A673 (cell line): ENCODE measurements around the gene ZNF397. TPM values are rescaled to one million over a fixed set of nuclear protein-coding genes. Genes with fewer than 3 reads are reported as not detected.

Source experiments
- Bru-seq: library from RNA; stranded (reverse); fragments of 400-500 nt; gene quantifications from one replicate; lab custom pipeline; 2021; lab: Mats Ljungman, UMichigan
- BruChase-seq, 2 experiments: library from RNA; stranded (reverse); fragments of 400-500 nt; gene quantifications; one replicate each; lab custom pipeline; 2021; lab: Mats Ljungman, UMichigan
- BruUV-seq: library from RNA; stranded (reverse); fragments of 400-500 nt; replicated peaks from 2 replicates; lab custom pipeline; 2021; lab: Mats Ljungman, UMichigan
- CTCF ChIA-PET: fragments of 300-600 bp; sonication (Branson Sonifier 250); formaldehyde crosslinking; loops from one replicate; lab custom pipeline; 2022; ENCODE audit warnings: antibody characterized with exemption; lab: Charles Lee
- POLR2A ChIA-PET: fragments of 300-600 bp; sonication (Branson Sonifier 250); formaldehyde crosslinking; loops from one replicate; lab custom pipeline; 2022; ENCODE audit warnings: antibody characterized with exemption; ENCODE audit not compliant: low non-redundant PET; lab: Charles Lee
- DNase-seq: peaks from one replicate; pipeline ENCODE4 v3.0.0-alpha.2; 2015; ENCODE audit warnings: low spot score
- H3K27ac ChIP-seq: fragments of 200-600 bp; sonication (generic); 2 replicates; pipeline ENCODE4 v1.5.1; 2016; ENCODE audit warnings: mixed run types, low read depth, mild to moderate bottlenecking, mixed read lengths, antibody characterized with exemption, low read length; ENCODE audit not compliant: poor library complexity, severe bottlenecking
- H3K27me3 ChIP-seq: fragments of 200-600 bp; sonication (generic); replicated peaks from 2 replicates; pipeline ENCODE4 v1.6.1; 2017; ENCODE audit warnings: mixed run types, low read depth, mild to moderate bottlenecking, mixed read lengths, antibody characterized with exemption, low read length; ENCODE audit not compliant: insufficient read depth, poor library complexity
- H3K36me3 ChIP-seq: fragments of 200-600 bp; sonication (generic); 2 replicates; pipeline ENCODE4 v1.6.1; 2016; ENCODE audit warnings: mixed run types, mild to moderate bottlenecking, mixed read lengths, antibody characterized with exemption, low read length; ENCODE audit not compliant: insufficient read depth, poor library complexity, severe bottlenecking
- H3K4me1 ChIP-seq: fragments of 200-600 bp; sonication (generic); 2 replicates; pipeline ENCODE4 v1.6.1; 2017; ENCODE audit warnings: mixed run types, mild to moderate bottlenecking, mixed read lengths, antibody characterized with exemption, low read length; ENCODE audit not compliant: insufficient read depth, poor library complexity, severe bottlenecking
- H3K4me3 ChIP-seq: fragments of 200-600 bp; sonication (generic); 2 replicates; pipeline ENCODE4 v1.5.1; 2016; ENCODE audit warnings: low read depth, mixed run types, mild to moderate bottlenecking, mixed read lengths, low read length; ENCODE audit not compliant: poor library complexity, severe bottlenecking
- H3K9me3 ChIP-seq: fragments of 200-600 bp; sonication (generic); 2 replicates; pipeline ENCODE4 v1.6.1; 2016; ENCODE audit warnings: mixed run types, low read depth, mild to moderate bottlenecking, mixed read lengths, antibody characterized with exemption, low read length; ENCODE audit not compliant: poor library complexity, severe bottlenecking
- EZH2 ChIP-seq: fragments of 200-600 bp; sonication (generic); IDR thresholded peaks from 2 replicates; pipeline ENCODE4 v1.6.1; 2017; ENCODE audit warnings: borderline replicate concordance, low read depth, mild to moderate bottlenecking, mixed read lengths, antibody characterized with exemption, low read length; ENCODE audit not compliant: poor library complexity, severe bottlenecking
- intact Hi-C: fragments of 100-400 bp; cut with micrococcal nuclease; formaldehyde crosslinking; loops from one replicate; pipeline ENCODE4 v1.10.0; 2022; ENCODE audit not compliant: unreplicated experiment
- long read RNA-seq: library from polyadenylated mRNA; stranded (forward); transcript quantifications from one replicate; pipeline ENCODE4 v2.0.0, GENCODE V29; 2022
- total RNA-seq: library from RNA; stranded (reverse); gene quantifications from 2 replicates; pipeline ENCODE4 v1.2.3, GENCODE V29; 2021
- TF ChIP-seq, protein P1 (sequence below): fragments of 300-800, 200-600 bp; sonication (generic); conservative IDR thresholded peaks from 2 replicates; pipeline ENCODE4 v1.5.1; 2017; ENCODE audit warnings: low read depth, mild to moderate bottlenecking, antibody characterized with exemption, low read length, moderate library complexity, mixed read lengths

Gene ZNF397
- total RNA-seq (34.5 and 34.7 TPM in 2 replicates), Bru-seq, nascent RNA (percentile 89 among the genes with signal in this experiment), BruChase-seq, experiment 1, labeled RNA remaining after a 2-hour chase (percentile 95 among the genes with signal in this experiment), BruChase-seq, experiment 2, labeled RNA remaining after a 6-hour chase (percentile 87 among the genes with signal in this experiment)
- long read RNA-seq, partial matches to known transcripts: 0 of 12 reads
- long read RNA-seq, other reads (novel, unspliced or antisense): 8 of 12 reads

DNA sequence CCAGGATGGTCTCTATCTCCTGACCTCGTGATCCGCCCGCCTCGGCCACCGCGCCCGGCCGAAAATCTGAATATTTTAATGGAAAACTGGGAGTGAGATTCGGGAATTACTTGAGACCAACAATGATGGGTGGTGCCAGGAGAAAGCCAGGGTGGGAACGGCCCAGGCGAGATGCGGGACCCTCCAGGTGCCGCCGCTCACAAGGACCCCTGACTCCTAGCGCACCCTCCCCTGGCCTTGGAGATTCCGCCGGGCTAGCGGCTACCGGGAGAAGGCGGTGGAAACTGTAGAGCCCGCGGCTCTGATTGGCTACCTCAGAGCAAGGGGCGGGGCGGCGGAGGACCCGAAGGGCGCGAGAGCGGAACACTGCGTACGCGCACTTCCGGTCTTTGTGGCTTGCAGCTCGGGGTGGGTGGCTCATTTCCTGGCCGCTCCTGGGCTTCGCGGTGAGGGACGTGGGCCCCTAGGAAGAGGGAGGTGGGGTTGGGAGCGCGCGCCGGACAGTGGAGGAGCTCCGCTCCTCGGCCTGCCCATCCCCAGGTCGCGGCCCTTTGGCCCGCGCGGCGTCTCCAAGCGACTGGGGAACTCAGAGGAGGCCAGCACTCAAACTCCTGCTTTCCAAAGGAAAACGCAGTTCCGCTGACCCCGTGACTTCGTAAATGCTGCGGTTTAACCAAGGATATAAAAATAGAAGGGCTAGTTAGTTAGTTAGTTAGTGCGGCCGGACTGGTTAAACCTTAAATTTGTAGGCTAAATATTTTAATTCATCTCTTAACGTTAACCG is at the start of gene ZNF397:
TSS of gene ZNF397 (plus strand) at position 371 of the 784 bp plus-strand sequence. CDS start 1,437 bp downstream, outside the sequence.
- H3K4me1 ChIP-seq: no peaks in the 10 kb centered on the region
- H3K27me3 ChIP-seq: no peaks in the 10 kb centered on the region
- H3K36me3 ChIP-seq: peaks cover 39% of the 10 kb centered on the region
- peak; percentile 97 for DNase-seq
- BruUV-seq: no TSS peak
- H3K4me3 ChIP-seq: peak within 1 kb of the TSS; percentile 76
- ChIA-PET CTCF (interaction anchor here (0.7 kb wide), 2 partner anchors 10 to 48 kb away, joined by 6 to 8 read pairs; no protein-coding TSS in a partner anchor), POLR2A (interaction anchor here (0.6 kb wide), 1 partner anchor 336 kb away, joined by 7 read pairs; no protein-coding TSS in a partner anchor)
- intact Hi-C loops: no loop called here
- peak within 1 kb of the TSS; percentile 95 for H3K27ac ChIP-seq
- TF ChIP-seq, protein P1, sequence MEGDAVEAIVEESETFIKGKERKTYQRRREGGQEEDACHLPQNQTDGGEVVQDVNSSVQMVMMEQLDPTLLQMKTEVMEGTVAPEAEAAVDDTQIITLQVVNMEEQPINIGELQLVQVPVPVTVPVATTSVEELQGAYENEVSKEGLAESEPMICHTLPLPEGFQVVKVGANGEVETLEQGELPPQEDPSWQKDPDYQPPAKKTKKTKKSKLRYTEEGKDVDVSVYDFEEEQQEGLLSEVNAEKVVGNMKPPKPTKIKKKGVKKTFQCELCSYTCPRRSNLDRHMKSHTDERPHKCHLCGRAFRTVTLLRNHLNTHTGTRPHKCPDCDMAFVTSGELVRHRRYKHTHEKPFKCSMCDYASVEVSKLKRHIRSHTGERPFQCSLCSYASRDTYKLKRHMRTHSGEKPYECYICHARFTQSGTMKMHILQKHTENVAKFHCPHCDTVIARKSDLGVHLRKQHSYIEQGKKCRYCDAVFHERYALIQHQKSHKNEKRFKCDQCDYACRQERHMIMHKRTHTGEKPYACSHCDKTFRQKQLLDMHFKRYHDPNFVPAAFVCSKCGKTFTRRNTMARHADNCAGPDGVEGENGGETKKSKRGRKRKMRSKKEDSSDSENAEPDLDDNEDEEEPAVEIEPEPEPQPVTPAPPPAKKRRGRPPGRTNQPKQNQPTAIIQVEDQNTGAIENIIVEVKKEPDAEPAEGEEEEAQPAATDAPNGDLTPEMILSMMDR: no peak
- no peak for TF ChIP-seq EZH2
- peaks cover 38% of the 10 kb centered on the region for H3K9me3 ChIP-seq

DNA sequence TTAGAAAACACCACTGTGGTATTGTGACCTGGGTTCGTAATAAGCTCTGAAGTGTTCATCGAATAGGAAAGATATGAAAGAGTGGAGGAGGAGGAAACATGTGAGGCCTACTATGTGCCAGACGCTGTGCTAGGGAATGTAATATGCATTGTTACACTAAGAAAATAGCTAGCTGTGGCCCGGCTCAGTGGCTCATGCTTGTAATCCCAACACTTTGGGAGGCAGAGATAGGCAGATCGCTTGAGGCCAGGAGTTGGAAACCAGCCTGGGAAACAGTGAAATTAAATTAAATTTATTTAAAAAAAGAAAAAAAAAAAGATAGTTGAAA is 49.2 kb upstream of the ZNF397 start:
- Histone ChIP-seq H3K36me3 (no peaks in the 10 kb centered on the region), H3K27ac (no peak overlapping the region), H3K27me3 (no peaks in the 10 kb centered on the region), H3K4me1 (no peaks in the 10 kb centered on the region), H3K9me3 (no peaks in the 10 kb centered on the region), H3K4me3 (no peak overlapping the region)
- intact Hi-C loops: no loop called here
- BruUV-seq: no TSS peak
- CTCF ChIA-PET: no interaction called here
- TF ChIP-seq, protein P1: no peak
- TF ChIP-seq EZH2: no peak
- POLR2A ChIA-PET: no interaction called here
- DNase-seq: no peak

DNA sequence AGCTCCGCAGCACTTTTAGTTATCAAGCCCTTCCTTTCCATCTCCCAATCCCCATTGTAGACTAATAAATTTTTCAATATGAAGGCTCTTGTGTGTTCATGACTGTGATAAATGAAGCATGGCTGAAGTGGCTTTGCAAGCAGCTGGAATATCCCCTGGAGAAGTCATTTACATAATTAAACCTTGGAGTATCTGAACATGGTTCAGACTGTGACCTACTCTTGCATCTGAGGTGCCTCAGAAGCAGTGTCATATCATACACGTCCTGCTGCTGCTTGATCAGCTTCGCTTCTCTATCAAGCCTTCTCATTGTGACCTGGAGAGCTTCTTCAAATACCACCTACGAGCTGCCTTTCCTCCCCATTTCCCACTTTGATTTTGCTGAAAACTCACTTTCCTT is 48.4 kb upstream of the ZNF397 start:
- no peak for DNase-seq
- Histone ChIP-seq H3K4me3 (no peak overlapping the region), H3K4me1 (no peaks in the 10 kb centered on the region), H3K27me3 (no peaks in the 10 kb centered on the region), H3K9me3 (no peaks in the 10 kb centered on the region), H3K36me3 (no peaks in the 10 kb centered on the region), H3K27ac (no peak overlapping the region)
- no TSS peak for BruUV-seq
- ChIA-PET CTCF (no interaction called here), POLR2A (no interaction called here)
- intact Hi-C loops: no loop called here
- TF ChIP-seq, protein P1: no peak
- TF ChIP-seq EZH2: no peak
